ELF-1 (cell line): ENCODE measurements around the gene INF2.
"Not testable (repeated sequence)": the region's sequence is repeated elsewhere in the genome, so short reads cannot be mapped to it uniquely, and the experiment has no call there.

Experiments used
- DNase-seq: peaks from one replicate; pipeline ENCODE4 v3.0.0-alpha.2; 2016; ENCODE audit warnings: low read depth, low spot score

INF2 gene

GRCh38 chr14:104657101-104657524 is 32.3 kb upstream of the INF2 start:
- no peak for DNase-seq

GRCh38 chr14:104657563-104658324 is 31.7 kb upstream of the INF2 start:
- DNase-seq, result no peak

- DNase-seq, result no peak
Measured at GRCh38 chr14:104658325-104658712, 31.1 kb upstream of the INF2 start.

- DNase-seq, result no peak
Measured at GRCh38 chr14:104659146-104659545, 30.3 kb upstream of the INF2 start.

GRCh38 chr14:104659764-104660523 is 29.5 kb upstream of the INF2 start:
- DNase-seq, result no peak

GRCh38 chr14:104660597-104660996 is 28.8 kb upstream of the INF2 start:
- no peak for DNase-seq

- DNase-seq, result no peak
Measured at GRCh38 chr14:104661086-104661485, 28.3 kb upstream of the INF2 start.

- DNase-seq, result not testable (repeated sequence)
Measured at GRCh38 chr14:104661528-104662157, 27.8 kb upstream of the INF2 start.

GRCh38 chr14:104662472-104662871 is 26.9 kb upstream of the INF2 start:
- DNase-seq, result not testable (repeated sequence)

GRCh38 chr14:104664107-104664506 is 25.3 kb upstream of the INF2 start:
- no peak for DNase-seq

GRCh38 chr14:104664588-104664987 is 24.8 kb upstream of the INF2 start:
- DNase-seq, result no peak

- no peak for DNase-seq
Measured at GRCh38 chr14:104665114-104665656, 24.2 kb upstream of the INF2 start.

GRCh38 chr14:104665657-104666522 is 23.5 kb upstream of the INF2 start:
- peak; percentile 92 for DNase-seq

GRCh38 chr14:104666523-104666895 is 22.9 kb upstream of the INF2 start:
- DNase-seq, result not testable (repeated sequence)

GRCh38 chr14:104666981-104667380 is 22.4 kb upstream of the INF2 start:
- DNase-seq, result no peak

- DNase-seq, result no peak
Measured at GRCh38 chr14:104669697-104670096, 19.7 kb upstream of the INF2 start.

- DNase-seq, result not testable (repeated sequence)
Measured at GRCh38 chr14:104671330-104671977, 18.0 kb upstream of the INF2 start.

GRCh38 chr14:104672119-104672518 is 17.3 kb upstream of the INF2 start:
- DNase-seq, result not testable (repeated sequence)

- no peak for DNase-seq
Measured at GRCh38 chr14:104673481-104673880, 15.9 kb upstream of the INF2 start.

GRCh38 chr14:104675447-104675846 is 14.0 kb upstream of the INF2 start:
- no peak for DNase-seq
